CD4-positive, alpha-beta T cell treated with Interleukin-6 at 100 ng/mL for 8 hours (primary cell): Measurements from ENCODE around the gene IGSF21.

Source experiments
- DNase-seq: peaks from one replicate; pipeline ENCODE4 v3.0.0-alpha.2; 2020; ENCODE audit warnings: mixed read lengths, low spot score

IGSF21 gene

DNA sequence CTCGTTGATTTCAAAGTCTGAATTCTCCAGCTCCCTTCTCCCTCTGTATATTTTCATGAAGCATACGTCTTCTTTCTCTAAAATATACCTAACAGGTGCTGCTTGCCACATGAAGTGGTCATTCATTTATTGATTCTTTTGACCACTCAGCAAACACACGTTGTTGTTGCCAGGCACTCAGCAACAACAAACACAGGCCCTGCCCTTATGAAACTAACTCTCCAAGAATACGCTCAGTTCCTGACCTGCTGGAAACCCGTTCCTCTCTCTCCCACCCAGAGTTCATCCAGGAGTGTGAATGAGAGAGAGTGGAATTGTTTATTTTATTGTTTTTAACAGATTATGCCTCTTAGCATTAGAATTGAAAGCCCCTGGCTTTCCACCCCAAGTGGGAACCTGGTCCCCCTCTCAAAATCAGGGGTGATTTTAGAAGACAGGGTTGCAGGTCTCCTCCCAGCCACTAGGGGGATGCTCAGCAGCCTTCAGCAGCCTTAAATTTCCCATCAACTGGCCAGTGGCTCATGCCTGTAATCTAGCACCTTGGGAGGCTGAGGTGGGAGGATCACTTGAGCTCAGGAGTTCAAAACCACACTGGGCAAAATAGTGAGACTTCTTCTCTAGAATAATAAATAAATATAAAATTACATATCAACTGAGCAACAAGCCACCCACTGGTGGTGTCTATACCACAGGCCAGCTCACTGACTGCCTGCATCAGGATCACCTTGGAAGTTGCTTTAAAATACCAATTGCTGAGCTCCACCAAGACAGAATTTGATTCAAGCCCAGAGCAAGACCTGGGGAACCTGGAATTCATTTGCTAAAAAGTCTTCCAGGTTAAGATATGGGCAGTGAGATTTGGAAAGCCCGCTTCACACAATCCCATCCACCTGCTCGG lies 192.1 kb downstream of the IGSF21 start:
- DNase-seq = no peak

DNA sequence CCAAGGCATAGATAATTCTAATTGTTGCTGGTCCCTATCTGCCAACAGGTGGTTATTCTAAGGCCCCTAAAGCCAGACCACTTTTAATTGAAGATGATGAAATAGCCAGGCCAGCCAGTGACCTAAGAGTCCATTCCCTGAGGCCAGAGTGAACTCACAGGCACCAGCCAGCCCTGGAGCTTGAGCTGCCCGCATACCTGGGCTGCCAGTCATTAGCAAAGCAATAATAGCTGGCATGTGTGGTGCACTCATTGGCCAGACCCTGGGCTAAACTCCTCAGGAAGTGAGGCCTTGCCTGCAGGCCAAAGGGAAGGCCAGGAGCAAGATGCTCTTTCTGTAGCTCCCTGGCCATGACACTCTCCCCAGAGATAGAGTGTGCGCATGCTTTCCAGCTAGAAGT lies 192.8 kb downstream of the IGSF21 start:
- no peak for DNase-seq

DNA sequence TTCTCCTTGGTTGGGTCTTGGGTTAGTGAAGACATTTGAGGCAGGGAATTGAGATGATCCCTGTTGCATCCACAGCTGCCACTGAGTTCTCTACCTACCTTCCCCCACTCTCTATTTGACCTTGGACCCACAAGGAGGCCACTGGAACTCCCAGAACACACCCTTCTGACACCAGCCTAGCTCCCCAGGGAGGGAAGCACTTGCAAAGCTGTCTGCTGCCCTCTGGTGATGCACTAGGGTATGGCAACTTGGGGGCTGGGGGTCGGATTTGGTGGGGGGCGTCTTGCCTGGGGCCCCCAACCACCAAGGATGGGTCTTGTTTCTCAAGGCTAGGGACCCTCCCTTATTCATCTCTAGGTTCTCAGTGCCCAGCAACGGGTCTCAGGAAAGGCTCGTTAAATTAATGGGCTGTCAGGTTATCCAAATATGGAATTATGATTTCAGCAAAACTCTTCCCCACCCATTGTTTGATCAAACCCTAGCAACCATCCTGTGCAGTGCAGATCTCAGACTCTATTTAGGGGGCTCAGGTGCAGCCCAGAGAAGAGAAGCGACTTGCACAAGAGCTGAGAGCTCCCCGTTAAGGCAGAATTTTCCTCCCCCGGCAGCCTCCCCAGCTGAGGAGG lies 195.3 kb downstream of the IGSF21 start:
- DNase-seq = no peak

DNA sequence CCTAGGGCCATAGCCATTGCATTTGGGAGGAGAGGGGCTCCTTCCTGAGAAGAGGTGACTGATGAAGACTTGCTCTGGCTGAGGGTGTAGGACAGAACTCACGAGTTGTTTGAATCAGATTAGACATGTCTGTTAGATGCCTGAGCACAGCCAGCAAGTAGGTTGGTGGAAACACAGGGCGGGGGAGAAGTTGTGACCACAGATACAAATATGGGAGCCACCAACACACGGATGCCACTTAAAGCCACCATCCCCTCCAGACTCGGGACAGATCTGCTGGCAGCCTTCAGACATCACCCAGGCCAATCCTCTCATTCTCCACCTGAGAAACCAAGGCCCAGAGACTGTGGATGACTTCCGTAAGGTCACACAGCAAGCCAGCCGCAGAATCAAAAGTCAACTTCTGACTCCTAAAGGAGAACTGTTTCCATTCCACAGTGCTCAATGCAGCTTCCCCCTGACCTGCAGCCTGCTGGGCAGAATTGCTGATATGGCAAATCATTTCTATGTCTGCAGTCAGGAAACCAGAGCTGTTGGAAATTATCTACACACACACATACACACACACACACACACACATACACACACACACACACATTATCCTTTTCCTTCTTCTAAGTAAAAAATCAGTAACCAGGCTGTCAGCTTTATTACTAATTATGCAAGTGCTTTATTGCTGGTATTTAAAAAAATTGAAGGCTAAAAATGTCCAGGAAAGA lies 196.7 kb downstream of the IGSF21 start:
- DNase-seq = no peak

DNA sequence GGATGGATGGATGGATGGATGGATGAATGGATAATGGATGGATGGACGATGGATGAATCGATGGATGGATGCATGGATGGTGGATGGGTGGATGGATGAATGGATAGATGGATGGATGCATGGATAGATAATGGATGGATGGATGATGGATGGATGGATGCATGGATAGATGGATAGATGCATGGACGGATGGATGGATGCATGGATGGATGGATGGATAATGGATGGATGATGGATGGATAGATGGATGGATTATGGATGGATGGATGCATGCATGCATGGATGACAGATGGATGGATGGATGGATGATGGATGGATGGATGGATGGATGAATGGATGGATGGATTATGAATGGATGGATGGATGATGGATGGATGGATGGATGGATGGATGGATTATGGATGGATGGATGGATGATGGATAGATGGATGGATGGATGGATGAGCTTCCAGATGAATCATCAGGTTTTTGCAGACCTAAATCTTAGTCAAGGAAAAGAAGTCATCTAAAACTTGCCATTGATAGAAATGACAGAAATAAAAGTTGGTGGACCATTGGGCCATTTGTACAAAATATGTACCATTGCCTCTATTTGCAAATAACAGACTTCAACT lies 197.7 kb downstream of the IGSF21 start:
- no peak for DNase-seq

DNA sequence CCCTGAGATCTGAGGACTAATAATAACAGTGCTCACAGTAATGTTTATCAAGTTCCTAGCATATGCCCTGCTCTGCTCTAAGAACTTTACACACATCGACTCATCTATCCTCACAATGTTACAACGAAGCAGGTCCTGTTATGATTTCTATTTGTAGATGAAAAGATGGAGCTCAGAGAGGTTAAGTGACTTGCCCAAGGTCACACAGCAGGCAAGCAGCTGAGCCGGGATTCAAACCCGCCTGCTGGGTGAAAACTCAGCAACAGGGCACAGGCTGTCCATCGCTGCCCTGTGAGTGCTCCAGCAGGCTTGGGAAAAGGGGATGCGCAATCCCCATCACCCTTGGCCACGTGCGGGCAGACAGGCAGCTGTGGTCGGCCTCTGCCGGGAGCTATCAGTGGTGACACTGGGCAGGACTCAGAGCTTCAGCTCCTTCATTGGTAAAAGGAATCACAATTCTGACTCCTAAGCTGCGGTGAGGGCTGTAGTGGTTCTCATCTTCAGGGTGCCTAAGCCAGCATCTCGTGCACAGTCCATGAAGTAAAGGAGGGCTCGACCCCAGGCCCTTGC lies 199.8 kb downstream of the IGSF21 start:
- DNase-seq = no peak

DNA sequence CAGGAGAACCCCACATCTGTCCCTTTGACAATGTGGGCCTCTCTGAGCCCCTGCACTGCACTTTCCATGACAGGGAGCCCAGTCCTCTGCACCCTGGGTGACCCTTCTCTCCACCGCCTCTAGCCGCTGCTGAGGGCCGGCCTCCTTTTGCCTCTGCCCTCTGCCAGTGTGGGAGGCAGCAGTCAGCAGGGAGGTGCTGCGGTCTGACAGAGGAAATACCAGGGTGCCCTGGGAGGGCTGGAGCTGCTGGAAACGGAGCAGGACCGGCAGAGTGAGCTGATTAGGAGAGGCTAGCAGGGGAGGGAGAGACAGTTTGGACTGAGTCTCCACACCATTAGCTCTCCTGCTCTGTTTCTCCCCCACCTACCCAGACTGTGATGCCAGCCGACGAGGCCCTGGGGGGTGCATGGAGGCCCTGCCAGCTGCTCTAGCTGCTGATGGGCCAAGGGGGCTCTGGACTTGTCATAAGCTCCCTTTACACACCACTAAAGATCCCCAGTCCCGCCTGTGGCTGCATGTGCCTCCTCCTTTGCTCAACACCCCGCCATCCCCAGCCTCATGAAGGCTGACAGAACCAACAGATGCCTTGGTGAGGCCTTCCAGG lies 202.1 kb downstream of the IGSF21 start:
- DNase-seq = no peak

DNA sequence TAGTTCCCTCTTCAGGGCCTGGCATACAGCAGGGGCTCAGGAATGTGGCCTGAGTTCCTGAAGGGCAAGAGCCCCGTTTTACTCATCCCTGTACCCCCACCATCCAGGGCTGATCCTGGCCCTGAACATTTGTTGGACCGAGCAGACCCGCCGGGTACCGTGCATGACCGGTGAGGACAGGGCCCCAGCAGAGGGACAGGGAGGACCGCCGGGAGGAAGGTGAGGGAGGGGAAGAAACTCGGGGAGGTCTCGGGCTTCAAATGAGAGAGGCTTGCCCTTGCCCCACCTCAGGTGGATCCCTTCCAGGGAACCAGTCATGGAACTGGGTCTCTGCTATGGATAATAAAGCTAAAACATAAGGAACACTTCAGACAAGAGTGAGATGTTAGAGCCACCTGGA lies 205.4 kb downstream of the IGSF21 start:
- DNase-seq = no peak

DNA sequence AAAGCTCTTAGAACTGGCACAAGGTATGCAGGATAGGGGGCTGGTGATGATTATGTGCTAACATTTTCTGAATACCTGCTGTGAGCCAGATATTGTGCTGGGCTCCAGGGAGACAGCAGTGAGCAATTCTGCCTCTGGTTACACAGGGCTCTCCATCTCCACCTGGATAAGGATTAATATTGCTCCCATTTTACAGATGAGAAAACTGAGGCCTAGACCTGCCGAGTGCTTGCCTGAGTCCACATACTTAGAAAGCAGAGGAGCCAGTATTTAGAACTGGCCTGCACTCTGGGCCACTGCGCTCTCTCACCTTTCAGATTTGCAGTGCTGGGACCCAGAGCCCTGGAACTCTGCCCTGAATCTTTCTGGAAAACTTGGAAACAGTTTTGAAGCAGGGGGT lies 205.9 kb downstream of the IGSF21 start:
- DNase-seq = no peak

DNA sequence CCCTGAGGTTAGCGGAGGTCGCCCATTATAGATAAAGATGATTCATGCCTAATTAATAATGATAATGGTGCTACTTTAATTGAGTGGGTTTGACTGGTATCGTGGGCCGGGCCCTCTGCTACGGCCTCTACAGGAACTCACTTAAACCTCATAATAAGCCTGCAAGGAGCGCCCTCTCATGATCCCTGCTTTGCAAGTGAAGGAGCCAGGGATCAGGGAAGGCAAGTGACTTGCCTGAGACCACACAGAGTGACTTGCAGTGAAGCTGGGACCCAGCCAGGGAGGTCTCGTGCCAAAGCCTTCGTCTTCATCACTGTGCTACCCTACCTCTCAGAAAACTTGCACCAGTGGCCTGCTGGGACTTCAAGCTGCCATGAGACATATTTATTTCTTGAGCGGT lies 206.8 kb downstream of the IGSF21 start:
- no peak for DNase-seq

DNA sequence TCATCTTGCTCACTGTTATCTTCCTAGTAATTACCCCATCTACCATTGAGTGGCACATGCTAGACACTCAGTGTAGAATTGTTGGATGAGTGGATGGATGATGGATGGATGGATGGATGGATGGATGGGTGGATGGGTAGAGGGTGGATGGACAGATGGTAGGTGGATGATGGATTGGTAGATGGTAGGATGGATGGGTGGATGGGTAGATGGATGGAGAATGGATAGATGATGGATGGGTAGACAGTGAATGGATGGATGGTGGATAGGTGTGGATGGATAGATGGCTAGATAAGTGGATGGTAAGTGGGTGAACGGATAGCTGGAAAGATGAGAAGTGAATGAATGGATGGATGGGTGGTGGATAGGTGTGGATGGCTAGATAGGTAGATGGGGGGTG lies 207.9 kb downstream of the IGSF21 start:
- DNase-seq = no peak

DNA sequence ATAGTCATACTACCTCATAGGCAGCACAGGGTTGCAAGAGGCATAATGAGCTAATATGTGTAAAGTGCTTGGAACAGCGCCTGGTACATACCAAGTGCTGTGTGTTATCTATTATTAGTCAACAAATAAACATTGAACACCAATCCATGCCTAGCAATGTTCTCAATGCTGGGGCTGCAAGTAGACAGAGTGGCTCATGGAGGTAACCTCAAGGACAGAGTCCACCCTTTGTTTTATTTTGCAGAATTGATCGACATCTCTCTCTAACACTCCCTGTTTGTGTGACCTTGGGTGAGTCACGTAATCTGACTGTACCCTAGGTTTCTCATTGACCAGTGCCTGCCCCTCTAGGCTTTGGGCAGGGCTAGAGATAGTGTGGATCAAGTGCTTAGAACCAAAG lies 209.2 kb downstream of the IGSF21 start:
- no peak for DNase-seq

DNA sequence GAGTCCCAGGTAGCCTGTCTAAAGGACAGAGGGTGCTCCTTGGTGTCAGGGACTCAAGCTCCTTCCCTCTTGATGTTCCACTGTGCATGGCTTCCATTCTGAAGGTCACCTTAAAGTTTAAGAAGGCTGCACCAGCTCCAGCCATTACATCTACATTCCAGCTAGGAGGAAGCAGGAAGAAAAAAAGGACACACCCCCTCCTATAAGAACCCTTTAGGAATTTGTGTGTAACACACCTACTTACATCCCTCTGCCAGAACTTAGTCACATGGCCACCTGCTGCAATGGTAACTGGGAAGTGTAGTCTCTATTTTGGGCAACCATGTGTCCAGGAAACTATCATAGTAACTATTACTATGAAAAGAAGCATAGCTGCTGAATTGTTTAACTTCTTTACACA lies 211.5 kb downstream of the IGSF21 start:
- DNase-seq = no peak

DNA sequence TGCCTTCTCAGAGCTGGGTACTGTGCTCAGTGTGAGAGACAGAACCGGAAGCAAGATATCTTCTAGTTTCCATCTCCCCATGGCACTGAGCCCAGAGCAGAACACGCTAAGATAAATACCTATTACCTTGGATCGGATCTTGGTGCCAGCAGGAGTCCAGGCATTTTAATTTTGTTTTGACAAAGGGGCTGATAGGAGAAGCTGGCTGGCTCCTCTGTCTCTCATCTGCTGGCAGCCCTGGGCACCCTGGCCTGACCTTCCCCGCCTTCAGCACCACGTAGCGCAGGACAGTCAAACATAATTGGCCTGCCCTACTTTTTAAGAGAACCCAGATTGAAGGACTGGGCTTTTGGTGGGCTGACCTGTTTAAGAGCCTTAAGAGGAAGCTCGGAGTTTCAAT lies 212.5 kb downstream of the IGSF21 start:
- DNase-seq = no peak

DNA sequence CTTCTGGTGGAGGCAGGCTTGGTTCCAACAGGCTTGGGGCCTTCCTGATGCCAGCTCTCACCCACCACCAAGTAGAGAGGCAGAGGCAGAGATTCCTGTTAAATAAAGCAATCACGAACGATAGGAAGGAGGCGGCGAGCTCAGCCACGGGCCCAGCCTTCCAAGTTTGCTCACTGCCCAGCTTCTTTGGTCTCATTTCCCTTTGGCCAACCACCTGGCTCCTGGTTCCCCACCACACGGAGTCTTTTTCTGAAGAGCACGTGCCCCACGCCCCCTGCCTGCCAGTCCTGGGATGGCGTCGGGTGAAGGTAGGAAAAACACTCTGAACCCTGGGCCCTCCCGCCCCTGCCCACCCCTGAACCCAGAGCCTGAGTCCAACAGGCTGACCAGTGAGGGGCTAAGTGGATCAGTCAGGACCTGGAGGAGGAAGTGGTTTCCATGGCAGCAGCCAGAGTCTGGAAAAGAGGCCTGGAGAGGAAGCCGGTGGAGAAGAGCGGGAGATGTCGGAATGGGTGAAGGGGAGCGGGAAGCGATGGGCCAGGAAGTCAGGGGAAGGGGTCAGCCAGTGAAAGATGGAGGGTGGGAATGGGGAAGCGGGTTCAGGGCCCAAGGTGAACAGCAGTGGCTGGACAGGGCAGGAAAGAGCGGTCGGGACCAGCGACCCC lies 214.9 kb downstream of the IGSF21 start:
- no peak for DNase-seq

DNA sequence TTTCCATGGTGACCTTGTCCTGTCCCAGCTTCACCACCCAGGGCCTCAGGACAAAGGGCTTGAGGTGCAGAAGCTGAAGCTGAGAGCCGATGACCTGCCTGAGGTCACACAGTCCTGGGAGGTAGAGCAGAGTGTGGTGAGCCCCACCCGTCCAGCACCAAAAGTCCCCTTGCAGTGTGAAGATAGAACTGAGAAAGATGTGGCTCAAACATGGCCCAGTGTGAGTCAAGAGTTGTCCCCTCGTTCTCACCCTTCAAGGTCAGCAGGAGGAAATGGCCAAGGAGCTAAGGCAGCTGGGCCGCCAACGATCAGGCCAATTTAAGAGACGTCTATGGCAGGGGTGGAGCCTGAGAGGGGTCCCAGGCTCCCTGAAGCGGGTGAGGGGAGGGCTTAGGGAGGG lies 215.7 kb downstream of the IGSF21 start:
- no peak for DNase-seq

DNA sequence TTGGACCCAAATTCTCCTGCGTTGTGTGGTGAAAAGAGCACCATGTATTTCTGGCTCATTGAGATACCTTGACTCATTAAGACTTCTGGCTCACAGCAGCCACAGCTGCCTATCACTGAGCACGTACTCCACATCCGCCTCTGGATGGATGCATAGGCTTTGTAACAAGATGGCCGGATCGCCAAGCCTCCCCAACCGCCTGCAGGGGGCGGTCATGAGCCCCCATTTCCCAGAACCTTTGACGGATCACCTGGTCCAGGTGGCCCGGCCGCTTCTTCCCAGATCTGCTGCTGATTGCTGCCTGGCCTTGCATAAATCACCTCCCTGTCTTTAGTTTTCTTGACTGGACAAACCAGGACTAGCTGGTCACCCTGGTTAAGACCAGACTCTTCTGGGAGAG lies 216.6 kb downstream of the IGSF21 start:
- no peak for DNase-seq

DNA sequence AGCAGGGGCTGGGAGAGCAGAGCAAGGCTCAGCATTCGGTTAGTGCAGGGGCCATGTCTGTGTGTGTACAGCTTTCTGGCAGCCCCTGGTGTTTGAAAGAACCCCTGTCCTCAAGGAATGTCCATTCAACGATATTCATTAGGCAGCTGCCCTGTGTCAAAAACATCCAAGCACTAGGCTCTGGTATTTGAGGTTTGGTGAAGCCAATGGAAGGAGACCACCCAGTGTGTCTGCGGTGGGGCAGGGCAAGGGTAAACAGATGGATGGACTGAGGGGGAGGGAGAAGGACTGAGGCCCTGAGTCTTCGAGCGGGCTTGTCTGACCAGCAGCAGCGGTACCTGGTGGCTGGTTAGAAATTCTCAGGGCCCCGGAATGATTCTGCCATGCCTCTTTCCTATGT lies 217.5 kb downstream of the IGSF21 start:
- no peak for DNase-seq

DNA sequence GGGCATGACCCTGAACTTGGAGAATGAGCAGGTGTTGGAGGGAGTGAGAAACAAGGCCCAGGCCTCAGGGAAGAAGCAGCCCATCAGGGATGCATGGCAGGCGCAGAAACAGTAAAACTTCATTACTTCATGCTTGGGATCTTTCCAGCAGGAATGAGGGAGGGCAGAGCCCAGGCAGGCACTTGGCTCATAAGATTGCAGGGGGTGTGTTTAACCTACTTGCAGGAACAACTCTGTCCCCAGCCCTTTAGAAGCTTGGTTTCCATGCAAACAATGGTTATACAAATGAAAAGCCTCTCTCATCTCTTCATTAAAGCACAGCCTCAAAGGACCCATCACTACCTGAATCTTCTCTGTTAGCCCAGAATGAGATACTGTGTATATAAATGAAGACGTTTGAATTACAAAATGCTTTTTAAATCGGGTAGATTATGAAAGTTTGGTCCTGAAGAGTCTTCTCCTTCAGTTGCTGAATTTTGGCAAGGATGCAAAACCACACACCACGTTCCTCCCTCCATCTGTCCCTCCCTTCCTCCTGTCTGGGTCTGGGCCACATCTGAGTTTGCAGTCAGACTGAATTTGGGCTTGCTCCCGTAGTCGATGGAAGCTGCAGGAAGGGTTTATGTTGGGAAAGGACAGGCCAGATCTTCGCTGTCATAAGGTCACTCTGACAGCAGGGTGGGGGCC lies 218.8 kb downstream of the IGSF21 start:
- no peak for DNase-seq

DNA sequence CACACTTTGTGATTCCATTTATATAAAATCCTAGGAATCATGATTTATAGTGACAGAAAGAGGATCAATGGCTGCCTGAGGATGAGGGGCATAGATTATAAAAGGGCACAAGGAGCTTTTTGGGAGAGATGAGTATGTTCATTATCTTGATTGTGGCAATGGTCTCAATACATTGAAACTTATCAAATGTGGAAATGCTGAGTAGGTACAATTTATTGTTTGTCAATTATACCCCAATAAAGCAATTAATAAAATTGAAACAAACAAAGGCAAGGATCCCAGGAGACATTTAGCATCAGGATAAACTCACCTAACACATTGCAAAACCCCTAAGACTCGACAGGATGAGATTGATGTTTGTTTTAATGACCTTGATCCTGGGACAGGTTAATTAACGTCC lies 220.1 kb downstream of the IGSF21 start:
- no peak for DNase-seq

DNA sequence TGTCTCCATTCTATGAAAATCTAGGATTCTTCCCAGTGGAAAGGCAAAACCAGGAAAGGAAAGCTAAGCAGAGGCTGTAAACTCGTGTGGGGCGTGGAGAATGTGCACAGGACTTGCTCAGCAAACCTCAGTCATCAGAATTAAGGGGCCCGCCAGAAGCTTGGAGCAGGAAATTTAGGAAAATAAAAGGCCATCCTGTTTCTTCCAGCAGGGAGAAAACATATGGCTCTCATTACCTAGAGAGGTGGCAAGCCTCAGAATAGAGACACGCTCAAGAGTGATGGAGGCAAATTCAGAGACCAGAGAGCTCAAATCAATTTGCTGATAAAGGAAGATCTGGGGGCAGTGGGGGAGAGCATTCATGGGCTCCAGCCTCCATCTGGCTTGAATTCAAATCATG lies 221.2 kb downstream of the IGSF21 start:
- no peak for DNase-seq
